ENCODE results near the gene ZNF836.

GRCh38 chr19:52120286-52120685 is 51.1 kb downstream of the ZNF836 start:
- no peak for TF ChIP-seq CTCF (IDR thresholded peaks at IDR 0.05; ENCODE audit: low read depth, low read length, poor library complexity, severe bottlenecking)
- TF ChIP-seq EZH2phosphoT487 (IDR thresholded peaks at IDR 0.05; ENCODE audit: borderline replicate concordance, low read length): no peak

Data from DOHH2 (cell line).